ENCODE measurements around the gene AFM. TPM values are rescaled to one million over a fixed set of nuclear protein-coding genes. Genes with fewer than 3 reads are reported as not detected.

AFM gene
- total and polyA plus RNA-seq, 10 of the 15 experiments (the other 5 are each of a cell fraction or from before 2014, with no cell fraction given): not detected

GRCh38 chr4:73538162-73538561 lies 56.6 kb downstream of the AFM start (continued):
- TF ChIP-seq, protein P1, sequence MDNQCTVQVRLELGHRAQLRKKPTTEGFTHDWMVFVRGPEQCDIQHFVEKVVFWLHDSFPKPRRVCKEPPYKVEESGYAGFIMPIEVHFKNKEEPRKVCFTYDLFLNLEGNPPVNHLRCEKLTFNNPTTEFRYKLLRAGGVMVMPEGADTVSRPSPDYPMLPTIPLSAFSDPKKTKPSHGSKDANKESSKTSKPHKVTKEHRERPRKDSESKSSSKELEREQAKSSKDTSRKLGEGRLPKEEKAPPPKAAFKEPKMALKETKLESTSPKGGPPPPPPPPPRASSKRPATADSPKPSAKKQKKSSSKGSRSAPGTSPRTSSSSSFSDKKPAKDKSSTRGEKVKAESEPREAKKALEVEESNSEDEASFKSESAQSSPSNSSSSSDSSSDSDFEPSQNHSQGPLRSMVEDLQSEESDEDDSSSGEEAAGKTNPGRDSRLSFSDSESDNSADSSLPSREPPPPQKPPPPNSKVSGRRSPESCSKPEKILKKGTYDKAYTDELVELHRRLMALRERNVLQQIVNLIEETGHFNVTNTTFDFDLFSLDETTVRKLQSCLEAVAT (IDR thresholded peaks at IDR 0.05): no peak
- TF ChIP-seq STAT3 (IDR thresholded peaks at IDR 0.05; ENCODE audit: low read depth, low read length) (no peak), HDGF (IDR thresholded peaks at IDR 0.05) (no peak), POU2F2 (IDR thresholded peaks at IDR 0.05; ENCODE audit: borderline replicate concordance, low read depth, low read length) (no peak), FOXM1 (IDR thresholded peaks at IDR 0.05; ENCODE audit: low read depth, low read length) (no peak), CBFB (IDR thresholded peaks at IDR 0.05; ENCODE audit: low read depth) (no peak), WRNIP1 (IDR thresholded peaks at IDR 0.05; ENCODE audit: borderline replicate concordance, low read depth, low read length) (no peak), BMI1 (IDR thresholded peaks at IDR 0.05; ENCODE audit: borderline replicate concordance) (no peak), IKZF1 (conservative IDR thresholded peaks at IDR 0.05) (peak; percentile 23; the same call in 1 of the 2 replicates), PRDM15 (CRISPR knock-in tag; IDR thresholded peaks at IDR 0.05) (no peak), RELA (IDR thresholded peaks at IDR 0.05; ENCODE audit: borderline replicate concordance, partially characterized antibody) (peak; percentile 19), E2F8 (IDR thresholded peaks at IDR 0.05; ENCODE audit: low read depth, partially characterized antibody) (no peak)
- TF ChIP-seq, protein P2, sequence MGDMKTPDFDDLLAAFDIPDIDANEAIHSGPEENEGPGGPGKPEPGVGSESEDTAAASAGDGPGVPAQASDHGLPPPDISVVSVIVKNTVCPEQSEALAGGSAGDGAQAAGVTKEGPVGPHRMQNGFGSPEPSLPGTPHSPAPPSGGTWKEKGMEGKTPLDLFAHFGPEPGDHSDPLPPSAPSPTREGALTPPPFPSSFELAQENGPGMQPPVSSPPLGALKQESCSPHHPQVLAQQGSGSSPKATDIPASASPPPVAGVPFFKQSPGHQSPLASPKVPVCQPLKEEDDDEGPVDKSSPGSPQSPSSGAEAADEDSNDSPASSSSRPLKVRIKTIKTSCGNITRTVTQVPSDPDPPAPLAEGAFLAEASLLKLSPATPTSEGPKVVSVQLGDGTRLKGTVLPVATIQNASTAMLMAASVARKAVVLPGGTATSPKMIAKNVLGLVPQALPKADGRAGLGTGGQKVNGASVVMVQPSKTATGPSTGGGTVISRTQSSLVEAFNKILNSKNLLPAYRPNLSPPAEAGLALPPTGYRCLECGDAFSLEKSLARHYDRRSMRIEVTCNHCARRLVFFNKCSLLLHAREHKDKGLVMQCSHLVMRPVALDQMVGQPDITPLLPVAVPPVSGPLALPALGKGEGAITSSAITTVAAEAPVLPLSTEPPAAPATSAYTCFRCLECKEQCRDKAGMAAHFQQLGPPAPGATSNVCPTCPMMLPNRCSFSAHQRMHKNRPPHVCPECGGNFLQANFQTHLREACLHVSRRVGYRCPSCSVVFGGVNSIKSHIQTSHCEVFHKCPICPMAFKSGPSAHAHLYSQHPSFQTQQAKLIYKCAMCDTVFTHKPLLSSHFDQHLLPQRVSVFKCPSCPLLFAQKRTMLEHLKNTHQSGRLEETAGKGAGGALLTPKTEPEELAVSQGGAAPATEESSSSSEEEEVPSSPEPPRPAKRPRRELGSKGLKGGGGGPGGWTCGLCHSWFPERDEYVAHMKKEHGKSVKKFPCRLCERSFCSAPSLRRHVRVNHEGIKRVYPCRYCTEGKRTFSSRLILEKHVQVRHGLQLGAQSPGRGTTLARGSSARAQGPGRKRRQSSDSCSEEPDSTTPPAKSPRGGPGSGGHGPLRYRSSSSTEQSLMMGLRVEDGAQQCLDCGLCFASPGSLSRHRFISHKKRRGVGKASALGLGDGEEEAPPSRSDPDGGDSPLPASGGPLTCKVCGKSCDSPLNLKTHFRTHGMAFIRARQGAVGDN (IDR thresholded peaks at IDR 0.05): no peak
- TF ChIP-seq, protein P3, sequence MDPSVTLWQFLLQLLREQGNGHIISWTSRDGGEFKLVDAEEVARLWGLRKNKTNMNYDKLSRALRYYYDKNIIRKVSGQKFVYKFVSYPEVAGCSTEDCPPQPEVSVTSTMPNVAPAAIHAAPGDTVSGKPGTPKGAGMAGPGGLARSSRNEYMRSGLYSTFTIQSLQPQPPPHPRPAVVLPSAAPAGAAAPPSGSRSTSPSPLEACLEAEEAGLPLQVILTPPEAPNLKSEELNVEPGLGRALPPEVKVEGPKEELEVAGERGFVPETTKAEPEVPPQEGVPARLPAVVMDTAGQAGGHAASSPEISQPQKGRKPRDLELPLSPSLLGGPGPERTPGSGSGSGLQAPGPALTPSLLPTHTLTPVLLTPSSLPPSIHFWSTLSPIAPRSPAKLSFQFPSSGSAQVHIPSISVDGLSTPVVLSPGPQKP (IDR thresholded peaks at IDR 0.05; ENCODE audit: low read depth, low read length): no peak
